BE2C (cell line): ENCODE results near the gene FTCD.

Experiments
- DNase-seq: peaks from one replicate; pipeline ENCODE4 v3.0.0-alpha.2; 2020
- H3K27me3 ChIP-seq: fragments of 250-450 bp; sonication (Bioruptor Pico); 2 replicates; pipeline ENCODE4 v1.5.1; 2020; ENCODE audit warnings: mild to moderate bottlenecking
- H3K36me3 ChIP-seq: fragments of 250-450 bp; sonication (Bioruptor Pico); 2 replicates; pipeline ENCODE4 v1.5.1; 2020; ENCODE audit warnings: mild to moderate bottlenecking
- H3K4me1 ChIP-seq: fragments of 250-450 bp; sonication (Bioruptor Pico); 2 replicates; pipeline ENCODE4 v1.5.1; 2020
- H3K4me3 ChIP-seq: 2 replicates; pipeline ENCODE4 v1.5.1; 2011; ENCODE audit warnings: low read depth, low read length
- H3K9me3 ChIP-seq: fragments of 250-450 bp; sonication (Bioruptor Pico); 2 replicates; pipeline ENCODE4 v1.5.1; 2020
- TF ChIP-seq, protein P1 (sequence below): IDR thresholded peaks from 2 replicates; pipeline ENCODE4 v1.5.1; 2012; ENCODE audit warnings: mild to moderate bottlenecking, low read depth, low read length

Gene FTCD

DNA sequence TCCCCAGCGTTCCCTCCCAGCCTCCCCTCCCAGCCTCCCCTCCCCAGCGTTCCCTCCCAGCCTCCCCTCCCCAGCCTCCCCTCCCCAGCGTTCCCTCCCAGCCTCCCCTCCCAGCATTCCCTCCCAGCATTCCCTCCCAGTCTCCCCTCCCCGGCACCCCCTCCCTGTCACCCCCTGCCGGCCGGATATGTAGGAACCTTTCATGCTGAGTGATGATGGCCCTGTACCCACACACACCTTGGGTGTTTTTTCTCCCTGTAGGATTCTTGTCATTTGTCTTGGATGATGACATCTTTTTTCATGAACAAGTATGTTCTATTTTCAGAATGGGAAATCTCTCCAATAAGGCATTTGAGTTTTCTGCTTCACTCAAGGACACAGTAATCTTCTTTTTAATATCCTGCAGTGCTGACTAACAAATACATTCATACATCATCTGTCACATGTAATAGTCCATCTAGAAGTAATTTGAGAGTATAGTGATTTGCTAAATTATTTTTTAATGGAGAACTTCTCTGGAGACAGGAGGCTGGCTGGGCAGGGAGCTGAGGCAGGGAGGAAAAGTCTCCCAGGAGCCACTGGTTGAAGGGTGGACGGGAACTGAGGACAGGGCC lies 19.5 kb downstream of the FTCD start:
- no peak overlapping the region for H3K4me3 ChIP-seq
- no peaks in the 10 kb centered on the region; the same call in 1 of the 2 replicates for H3K9me3 ChIP-seq
- H3K27me3 ChIP-seq = no peaks in the 10 kb centered on the region
- no peaks in the 10 kb centered on the region for H3K4me1 ChIP-seq
- TF ChIP-seq, protein P1, sequence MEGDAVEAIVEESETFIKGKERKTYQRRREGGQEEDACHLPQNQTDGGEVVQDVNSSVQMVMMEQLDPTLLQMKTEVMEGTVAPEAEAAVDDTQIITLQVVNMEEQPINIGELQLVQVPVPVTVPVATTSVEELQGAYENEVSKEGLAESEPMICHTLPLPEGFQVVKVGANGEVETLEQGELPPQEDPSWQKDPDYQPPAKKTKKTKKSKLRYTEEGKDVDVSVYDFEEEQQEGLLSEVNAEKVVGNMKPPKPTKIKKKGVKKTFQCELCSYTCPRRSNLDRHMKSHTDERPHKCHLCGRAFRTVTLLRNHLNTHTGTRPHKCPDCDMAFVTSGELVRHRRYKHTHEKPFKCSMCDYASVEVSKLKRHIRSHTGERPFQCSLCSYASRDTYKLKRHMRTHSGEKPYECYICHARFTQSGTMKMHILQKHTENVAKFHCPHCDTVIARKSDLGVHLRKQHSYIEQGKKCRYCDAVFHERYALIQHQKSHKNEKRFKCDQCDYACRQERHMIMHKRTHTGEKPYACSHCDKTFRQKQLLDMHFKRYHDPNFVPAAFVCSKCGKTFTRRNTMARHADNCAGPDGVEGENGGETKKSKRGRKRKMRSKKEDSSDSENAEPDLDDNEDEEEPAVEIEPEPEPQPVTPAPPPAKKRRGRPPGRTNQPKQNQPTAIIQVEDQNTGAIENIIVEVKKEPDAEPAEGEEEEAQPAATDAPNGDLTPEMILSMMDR = no peak
- no peak for DNase-seq
- H3K36me3 ChIP-seq = no peaks in the 10 kb centered on the region

DNA sequence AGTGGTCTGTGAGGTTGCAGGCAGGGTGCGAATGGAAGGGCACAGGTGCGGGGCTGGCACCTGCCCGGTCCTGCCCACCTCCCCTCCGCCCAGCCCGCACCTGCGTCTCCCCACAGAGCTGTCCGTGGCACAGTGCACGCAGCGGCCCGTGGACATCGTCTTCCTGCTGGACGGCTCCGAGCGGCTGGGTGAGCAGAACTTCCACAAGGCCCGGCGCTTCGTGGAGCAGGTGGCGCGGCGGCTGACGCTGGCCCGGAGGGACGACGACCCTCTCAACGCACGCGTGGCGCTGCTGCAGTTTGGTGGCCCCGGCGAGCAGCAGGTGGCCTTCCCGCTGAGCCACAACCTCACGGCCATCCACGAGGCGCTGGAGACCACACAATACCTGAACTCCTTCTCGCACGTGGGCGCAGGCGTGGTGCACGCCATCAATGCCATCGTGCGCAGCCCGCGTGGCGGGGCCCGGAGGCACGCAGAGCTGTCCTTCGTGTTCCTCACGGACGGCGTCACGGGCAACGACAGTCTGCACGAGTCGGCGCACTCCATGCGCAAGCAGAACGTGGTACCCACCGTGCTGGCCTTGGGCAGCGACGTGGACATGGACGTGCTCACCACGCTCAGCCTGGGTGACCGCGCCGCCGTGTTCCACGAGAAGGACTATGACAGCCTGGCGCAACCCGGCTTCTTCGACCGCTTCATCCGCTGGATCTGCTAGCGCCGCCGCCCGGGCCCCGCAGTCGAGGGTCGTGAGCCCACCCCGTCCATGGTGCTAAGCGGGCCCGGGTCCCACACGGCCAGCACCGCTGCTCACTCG lies 23.3 kb downstream of the FTCD start:
- Histone ChIP-seq H3K9me3 (no peaks in the 10 kb centered on the region; the same call in 1 of the 2 replicates), H3K4me3 (no peak overlapping the region), H3K27me3 (no peaks in the 10 kb centered on the region), H3K4me1 (no peaks in the 10 kb centered on the region; the same call in 1 of the 2 replicates), H3K36me3 (no peaks in the 10 kb centered on the region)
- no peak for DNase-seq
- TF ChIP-seq, protein P1 = no peak

DNA sequence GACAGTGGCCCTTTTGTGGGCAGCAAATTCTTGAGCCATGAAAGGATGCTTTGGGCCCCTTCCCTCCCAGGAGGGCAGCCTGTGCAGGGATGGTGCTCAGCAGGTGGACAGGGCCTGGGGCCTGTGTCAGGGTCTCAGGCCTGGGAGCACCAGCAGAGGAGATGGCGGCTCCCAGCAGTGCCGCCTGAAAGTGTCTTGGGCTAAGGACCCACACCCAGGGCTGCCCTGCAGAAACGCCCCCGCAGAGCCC lies 23.9 kb downstream of the FTCD start:
- no peak overlapping the region for H3K4me3 ChIP-seq
- TF ChIP-seq, protein P1 = no peak
- no peaks in the 10 kb centered on the region; the same call in 1 of the 2 replicates for H3K4me1 ChIP-seq
- H3K9me3 ChIP-seq = no peaks in the 10 kb centered on the region; the same call in 1 of the 2 replicates
- no peaks in the 10 kb centered on the region for H3K36me3 ChIP-seq
- no peak for DNase-seq
- no peaks in the 10 kb centered on the region for H3K27me3 ChIP-seq

DNA sequence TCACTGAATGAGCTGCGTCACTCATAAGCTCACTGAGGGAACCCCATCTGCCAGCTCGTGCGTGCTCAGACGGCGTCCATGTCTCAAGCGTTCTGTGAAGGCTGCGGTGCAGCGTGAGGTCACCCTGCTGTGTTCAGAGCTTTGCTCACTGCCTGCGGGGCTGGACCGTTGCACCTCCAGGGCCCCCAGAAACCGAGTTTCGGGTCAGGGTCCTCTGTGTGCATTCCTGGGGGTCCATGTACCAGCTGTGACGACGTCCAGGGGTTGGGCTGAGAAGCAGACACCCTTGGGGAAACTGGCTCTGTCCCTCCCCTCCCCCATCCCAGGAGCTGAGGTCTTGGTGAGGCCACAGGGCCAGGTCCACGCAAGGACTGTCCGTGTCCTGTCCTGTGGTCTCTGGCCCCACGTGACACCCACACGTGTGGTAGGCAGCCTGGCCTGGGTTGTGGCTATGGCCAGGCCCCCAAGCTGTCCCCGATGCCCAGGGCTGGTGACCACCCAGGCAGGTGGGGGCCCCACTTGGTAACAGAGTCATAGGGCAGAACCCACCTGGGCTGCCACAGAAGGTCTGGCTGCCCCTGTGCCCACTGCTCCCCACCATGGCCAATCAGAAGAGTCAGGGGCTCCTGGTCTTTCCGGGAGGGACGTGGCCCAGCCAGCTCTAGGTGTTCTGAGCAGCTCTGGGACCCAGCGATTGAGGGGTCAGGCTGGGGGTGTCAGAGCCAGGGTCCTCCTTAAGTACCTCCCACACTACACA lies 24.4 kb downstream of the FTCD start:
- Histone ChIP-seq H3K9me3 (no peaks in the 10 kb centered on the region; the same call in 1 of the 2 replicates), H3K4me3 (no peak overlapping the region), H3K4me1 (no peaks in the 10 kb centered on the region; the same call in 1 of the 2 replicates), H3K36me3 (no peaks in the 10 kb centered on the region), H3K27me3 (no peaks in the 10 kb centered on the region)
- no peak for DNase-seq
- TF ChIP-seq, protein P1 = no peak

DNA sequence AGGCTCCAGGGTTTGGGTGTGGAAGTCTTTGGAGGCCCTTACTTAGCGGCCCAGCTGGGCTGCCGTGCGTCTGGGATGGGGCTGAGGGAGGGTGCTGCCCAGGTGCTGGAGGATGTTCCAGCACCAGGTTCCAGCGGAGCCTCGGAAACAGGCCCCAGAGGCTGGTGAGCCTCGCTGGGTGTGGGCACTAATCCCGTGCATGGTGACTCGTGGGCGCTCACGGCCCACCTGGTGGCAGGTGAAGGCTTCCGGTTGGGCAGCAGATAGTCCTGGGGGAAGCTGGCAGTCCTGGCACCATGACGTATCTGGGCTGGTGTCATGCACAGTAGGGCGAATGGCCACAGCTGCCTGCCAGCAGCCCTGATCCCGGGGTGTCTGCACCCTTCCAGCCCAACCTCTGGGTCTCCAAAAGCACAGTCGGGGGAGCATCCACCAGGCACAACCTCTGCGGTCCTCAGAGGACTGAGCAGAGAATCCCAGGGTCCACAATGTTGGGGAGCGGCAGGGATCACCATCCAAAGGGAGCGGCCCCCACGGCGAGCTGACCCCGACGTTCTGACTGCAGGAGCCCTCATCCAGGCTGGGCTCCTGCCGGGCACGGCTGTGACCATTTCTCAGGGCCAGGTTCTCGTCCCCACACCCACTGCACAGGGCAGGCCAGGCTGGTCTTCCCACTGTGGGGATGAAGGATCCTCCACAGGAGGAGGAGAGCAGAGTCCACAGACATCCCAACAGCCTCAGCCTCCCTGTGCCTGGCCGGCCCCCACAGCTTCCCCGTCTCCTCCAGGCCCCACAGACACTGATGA lies 25.3 kb downstream of the FTCD start:
- TF ChIP-seq, protein P1 = no peak
- DNase-seq = no peak
- Histone ChIP-seq H3K4me3 (no peak overlapping the region), H3K9me3 (no peaks in the 10 kb centered on the region; the same call in 1 of the 2 replicates), H3K4me1 (no peaks in the 10 kb centered on the region; the same call in 1 of the 2 replicates), H3K36me3 (no peaks in the 10 kb centered on the region), H3K27me3 (no peaks in the 10 kb centered on the region)
